Measurements from ENCODE around the gene POMC. TPM values are rescaled to one million over a fixed set of nuclear protein-coding genes. Genes with fewer than 3 reads are reported as not detected.
A peak's percentile ranks its signal among the peaks of the same experiment; 100 is the strongest.
"Not testable (repeated sequence)": the region's sequence is repeated elsewhere in the genome, so short reads cannot be mapped to it uniquely, and the experiment has no call there.

POMC gene
- total RNA-seq, 1 donor from 2014 or later: 5.4 TPM

GRCh38 chr2:25169073-25169470 lies 692 bp upstream of the POMC start:
- Mint-ChIP-seq H3K4me3 (ENCODE audit: low read depth) (peak overlapping the region; percentile 74), H3K27ac (no peak overlapping the region), H3K4me1 (ENCODE audit: low read depth) (no peaks in the 10 kb centered on the region), H3K9me3 (ENCODE audit: low read depth) (no peaks in the 10 kb centered on the region), H3K36me3 (ENCODE audit: insufficient read depth) (no peaks in the 10 kb centered on the region), H3K27me3 (peaks cover 73% of the 10 kb centered on the region)
- no peak for TF ChIP-seq CTCF (IDR thresholded peaks at IDR 0.05; ENCODE audit: unreplicated experiment)
- DNase-seq (ENCODE audit: low spot score, unreplicated experiment): no peak

- DNase-seq (ENCODE audit: low spot score, unreplicated experiment): no peak
Measured at GRCh38 chr2:25165992-25166875, 2.1 kb downstream of the POMC start.

GRCh38 chr2:25164561-25164960 lies 3.8 kb downstream of the POMC start:
- no peaks in the 10 kb centered on the region for H3K9me3 Mint-ChIP-seq (ENCODE audit: low read depth)
- H3K27me3 Mint-ChIP-seq: peaks cover 58% of the 10 kb centered on the region
- H3K27ac Mint-ChIP-seq: no peak overlapping the region
- DNase-seq (ENCODE audit: low spot score, unreplicated experiment): no peak
- no peak overlapping the region for H3K4me3 Mint-ChIP-seq (ENCODE audit: low read depth)
- H3K36me3 Mint-ChIP-seq (ENCODE audit: insufficient read depth): no peaks in the 10 kb centered on the region
- peaks cover 4% of the 10 kb centered on the region for H3K4me1 Mint-ChIP-seq (ENCODE audit: low read depth)
- TF ChIP-seq CTCF (IDR thresholded peaks at IDR 0.05; ENCODE audit: unreplicated experiment): no peak

More at GRCh38 chr2:25165992-25166875, 2.1 kb downstream of the POMC start:
- H3K27ac Mint-ChIP-seq: no peak overlapping the region
- H3K4me1 Mint-ChIP-seq (ENCODE audit: low read depth): no peaks in the 10 kb centered on the region
- no peaks in the 10 kb centered on the region for H3K36me3 Mint-ChIP-seq (ENCODE audit: insufficient read depth)
- H3K9me3 Mint-ChIP-seq (ENCODE audit: low read depth): no peaks in the 10 kb centered on the region
- peaks cover 72% of the 10 kb centered on the region for H3K27me3 Mint-ChIP-seq
- peak; percentile 12 for TF ChIP-seq CTCF (IDR thresholded peaks at IDR 0.05; ENCODE audit: unreplicated experiment)
- H3K4me3 Mint-ChIP-seq (ENCODE audit: low read depth): no peak overlapping the region

GRCh38 chr2:25162061-25162460 lies 6.3 kb downstream of the POMC start:
- H3K9me3 Mint-ChIP-seq (ENCODE audit: low read depth); H3K36me3 Mint-ChIP-seq (ENCODE audit: insufficient read depth); H3K4me1 Mint-ChIP-seq (ENCODE audit: low read depth); DNase-seq (ENCODE audit: low spot score, unreplicated experiment); H3K4me3 Mint-ChIP-seq (ENCODE audit: low read depth); H3K27ac Mint-ChIP-seq: not testable (repeated sequence)
- H3K27me3 Mint-ChIP-seq: peaks cover 37% of the 10 kb centered on the region

- Mint-ChIP-seq H3K4me3 (ENCODE audit: low read depth) (no peak overlapping the region), H3K27me3 (peaks cover 28% of the 10 kb centered on the region), H3K36me3 (ENCODE audit: insufficient read depth) (no peaks in the 10 kb centered on the region), H3K27ac (no peak overlapping the region), H3K9me3 (ENCODE audit: low read depth) (no peaks in the 10 kb centered on the region), H3K4me1 (ENCODE audit: low read depth) (peaks cover 4% of the 10 kb centered on the region)
- DNase-seq (ENCODE audit: low spot score, unreplicated experiment): no peak
- TF ChIP-seq CTCF (IDR thresholded peaks at IDR 0.05; ENCODE audit: unreplicated experiment): no peak
Measured at GRCh38 chr2:25161055-25161781, 7.2 kb downstream of the POMC start.
